Muscle of arm (tissue), 12 donors: ENCODE measurements around the gene MYBPC1. TPM values are rescaled to one million over a fixed set of nuclear protein-coding genes. Genes with fewer than 3 reads are reported as not detected.

Experiments used
- DNase-seq: peaks from one replicate; pipeline ENCODE4 v3.0.0-alpha.2; 2013
- polyA plus RNA-seq, 12 donors: library from polyadenylated mRNA; unstranded; fragments of 120-200 nt; gene quantifications; one replicate each; pipeline ENCODE4 v1.2.1, GENCODE V29; 2013; ENCODE audit not compliant: insufficient read length in 12 of 12

Gene MYBPC1
- polyA plus RNA-seq, 12 donors, result 917 to 4,665 (median 3,965) TPM

DNA sequence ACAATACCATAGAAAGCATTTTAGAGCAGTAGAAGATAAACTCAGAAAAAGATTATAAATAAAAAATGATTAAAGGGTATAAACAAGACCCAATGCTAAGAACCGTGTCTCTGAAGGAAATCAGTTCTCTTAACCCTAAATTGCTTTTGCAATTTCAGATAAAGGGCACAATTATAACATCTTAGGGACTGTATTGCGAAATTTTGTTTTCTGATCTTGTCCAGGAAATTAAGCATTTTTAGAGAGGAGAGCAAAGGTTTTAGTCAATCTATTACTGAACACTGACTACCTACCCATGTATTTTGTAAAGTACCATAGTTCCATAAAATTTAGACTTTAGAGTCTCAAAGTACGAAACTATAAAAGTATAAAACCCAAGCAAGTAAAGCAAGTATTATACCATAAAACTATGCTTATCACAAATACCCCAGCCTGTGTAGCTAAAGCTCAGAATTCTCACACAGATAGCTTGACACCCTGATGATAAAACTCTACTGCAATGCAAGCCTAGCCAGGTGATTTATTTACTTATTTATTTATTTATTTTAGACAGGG is 95.8 kb downstream of the MYBPC1 start:
- DNase-seq, result no peak

- DNase-seq, result no peak
Observed at GRCh38 chr12:101691503-101692096, 96.8 kb downstream of the MYBPC1 start.

DNA sequence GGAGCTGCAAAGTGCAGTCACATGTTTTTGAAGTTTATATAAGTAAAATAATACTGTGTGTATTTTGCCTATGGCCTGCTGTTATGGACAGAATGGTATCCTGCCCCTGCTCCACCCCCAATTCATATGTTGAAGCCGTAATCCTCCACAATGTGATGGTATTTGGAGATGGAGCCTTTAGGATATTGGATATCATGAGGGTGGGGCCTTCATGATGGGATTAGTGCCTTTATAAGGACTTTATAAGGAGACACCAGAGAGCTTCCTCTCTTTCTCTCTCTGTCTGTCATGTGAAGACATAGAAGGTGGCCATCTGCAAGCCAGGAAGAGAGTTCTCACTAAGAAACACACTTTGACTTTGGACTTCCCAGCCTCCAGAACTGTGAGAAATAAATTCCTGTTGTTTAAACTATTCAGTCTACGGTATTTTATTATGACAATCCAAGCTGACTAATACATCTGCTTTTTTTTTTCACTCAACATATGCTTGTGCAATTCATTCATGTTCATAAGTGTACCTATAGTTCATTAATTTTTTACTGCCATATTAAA is 99.6 kb downstream of the MYBPC1 start:
- DNase-seq, result no peak

GRCh38 chr12:101694986-101695385 is 100.2 kb downstream of the MYBPC1 start:
- DNase-seq, result no peak

DNA sequence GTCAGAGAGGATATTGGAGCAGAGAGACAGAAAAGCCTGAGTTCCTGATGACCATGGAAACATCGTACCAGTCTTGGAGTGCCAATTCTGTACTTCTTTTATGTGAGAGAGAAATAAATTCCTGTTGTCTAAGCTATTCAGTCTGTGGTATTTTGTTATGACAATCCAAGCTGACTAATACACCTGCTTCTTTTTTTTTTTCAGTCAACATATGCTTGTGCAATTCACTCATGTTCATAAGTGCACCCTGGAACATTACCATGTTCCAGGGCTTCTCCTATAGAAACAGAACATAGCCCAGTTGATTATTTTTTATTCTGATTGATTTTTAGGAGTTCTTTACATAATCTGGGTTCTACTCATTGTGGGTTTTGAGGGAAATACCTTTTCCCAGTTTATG is 100.9 kb downstream of the MYBPC1 start:
- DNase-seq, result no peak

DNA sequence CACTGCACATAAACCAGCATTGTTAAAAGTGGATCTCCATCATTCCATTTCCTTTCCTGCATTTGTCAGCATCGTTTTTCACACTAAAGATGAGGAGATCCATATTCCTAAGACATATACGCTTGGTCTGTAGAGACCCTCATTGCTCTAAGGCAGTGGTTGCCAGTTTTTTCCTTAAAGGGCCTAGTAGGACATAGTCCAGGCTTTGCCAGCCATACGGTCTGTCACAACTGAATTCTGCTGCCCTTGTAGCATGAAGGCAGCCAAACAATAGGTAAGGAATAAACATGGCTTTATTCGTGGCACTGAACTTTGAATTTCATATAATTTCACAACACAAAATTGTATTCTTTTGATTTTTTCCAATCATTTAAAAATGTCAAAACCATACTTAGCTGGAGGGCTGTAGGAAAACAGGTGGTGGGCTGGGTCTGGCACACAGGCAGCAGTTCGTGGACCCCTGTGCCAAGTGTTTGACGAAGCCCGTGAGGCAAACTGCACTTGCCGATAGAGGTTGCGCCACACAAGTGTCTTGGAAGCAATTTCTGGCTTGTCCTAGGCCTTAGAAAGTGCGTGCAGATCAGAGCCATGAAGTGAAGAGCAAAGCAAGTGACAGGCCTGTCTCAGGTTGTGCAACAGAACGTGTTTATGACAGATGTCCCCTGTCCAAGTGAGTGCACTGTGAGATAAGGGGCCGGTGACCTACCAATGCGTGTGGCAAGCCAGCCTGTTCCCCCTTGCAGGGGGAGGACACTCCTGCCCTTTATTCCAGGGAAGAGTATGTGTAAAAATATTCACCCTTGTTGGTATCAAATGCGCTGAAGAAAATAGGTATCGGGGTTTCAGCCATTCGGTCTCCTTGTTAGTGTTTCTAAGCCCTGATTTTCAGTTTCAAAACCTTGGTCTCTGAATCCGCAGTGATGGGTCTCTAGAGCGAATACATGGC is 101.8 kb downstream of the MYBPC1 start:
- no peak for DNase-seq

DNA sequence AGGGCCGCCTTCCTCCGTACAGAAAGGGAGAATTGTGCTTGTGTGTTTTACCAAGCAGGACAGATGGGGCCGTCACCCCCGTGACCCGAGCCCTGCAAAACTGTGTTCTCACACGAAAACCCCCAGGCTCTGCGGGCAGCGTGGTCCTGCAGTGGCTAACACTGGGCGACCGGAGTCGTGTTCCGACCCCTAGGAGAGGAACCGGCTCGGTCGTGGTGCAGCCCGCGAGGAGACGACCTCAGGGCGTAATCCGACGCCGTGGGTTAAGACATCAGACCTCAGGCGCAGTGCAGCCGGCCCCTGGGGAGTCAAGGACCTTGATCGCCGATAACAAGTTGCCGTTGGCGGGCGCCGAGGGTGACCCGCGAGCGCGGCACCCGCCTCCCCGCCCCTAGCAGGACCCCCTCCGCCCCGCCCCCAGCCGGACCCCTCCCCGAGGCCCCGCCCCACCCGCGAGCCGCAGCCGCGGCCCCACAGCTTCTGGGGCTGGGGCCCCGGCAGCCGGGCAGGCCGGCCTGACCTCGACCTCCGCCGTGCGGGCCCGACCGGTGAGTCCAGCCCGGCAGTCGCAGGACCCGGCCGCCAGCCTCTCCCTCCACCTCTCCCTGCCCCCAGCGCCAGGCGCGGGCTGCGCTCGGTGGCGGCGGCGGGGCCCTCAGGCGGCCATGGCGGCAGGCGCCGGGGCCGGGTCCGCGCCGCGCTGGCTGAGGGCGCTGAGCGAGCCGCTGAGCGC is 102.6 kb downstream of the MYBPC1 start, which contains the start of gene CHPT1:
Gene CHPT1, plus strand, starts transcription at position 444 of the 733 bp plus-strand sequence. Its CDS starts 222 bp downstream, at position 666.
- DNase-seq, result peak; percentile 49

GRCh38 chr12:101697930-101698799 is 103.4 kb downstream of the MYBPC1 start:
- DNase-seq, result peak; percentile 43

DNA sequence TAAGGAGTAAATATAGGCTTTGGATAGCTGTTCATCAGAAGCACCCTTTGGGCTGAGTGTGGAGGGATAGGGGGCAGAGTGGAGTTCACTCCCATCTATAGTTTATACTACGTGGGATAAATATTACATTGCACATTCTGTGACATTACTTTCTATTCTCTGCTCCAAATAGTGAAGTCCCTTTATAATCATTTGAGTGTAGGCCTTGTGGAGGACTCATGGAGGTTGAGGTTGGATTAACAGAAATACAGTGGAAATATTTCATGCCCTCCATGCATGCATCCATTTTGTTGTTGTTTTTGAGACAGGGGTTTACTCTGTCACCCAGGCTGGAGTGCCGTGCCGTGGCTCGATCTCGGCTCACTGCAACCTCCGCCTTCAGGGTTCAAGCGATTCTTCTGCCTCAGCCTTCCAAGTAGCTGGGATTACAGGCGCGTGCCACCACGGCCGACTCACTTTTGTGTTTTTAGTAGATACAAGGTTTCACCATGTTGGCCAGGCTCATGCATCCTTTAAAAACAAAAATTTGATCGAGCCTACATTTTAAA is 104.1 kb downstream of the MYBPC1 start:
- peak; percentile 11 for DNase-seq

GRCh38 chr12:101700299-101700820 is 105.6 kb downstream of the MYBPC1 start:
- no peak for DNase-seq

DNA sequence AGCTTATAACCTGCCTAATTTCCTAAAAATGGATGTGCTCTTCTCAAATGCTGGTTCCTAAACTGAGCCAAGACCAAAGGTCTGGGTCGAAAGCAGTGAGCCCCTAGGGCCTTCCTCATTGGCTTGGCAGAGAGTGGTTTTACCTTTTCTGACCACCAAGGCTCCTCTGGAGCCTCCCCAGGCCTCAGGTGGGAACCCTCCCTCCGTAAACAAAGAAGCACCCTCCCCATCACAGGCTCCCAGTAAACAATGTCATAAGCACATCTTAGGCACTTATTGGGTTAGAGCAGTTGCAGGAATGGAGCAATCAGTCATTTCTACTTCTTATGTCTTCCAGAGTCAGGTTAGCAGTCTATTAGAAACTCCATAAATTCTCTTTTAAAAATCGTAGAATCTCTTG is 108.7 kb downstream of the MYBPC1 start:
- DNase-seq, result no peak

DNA sequence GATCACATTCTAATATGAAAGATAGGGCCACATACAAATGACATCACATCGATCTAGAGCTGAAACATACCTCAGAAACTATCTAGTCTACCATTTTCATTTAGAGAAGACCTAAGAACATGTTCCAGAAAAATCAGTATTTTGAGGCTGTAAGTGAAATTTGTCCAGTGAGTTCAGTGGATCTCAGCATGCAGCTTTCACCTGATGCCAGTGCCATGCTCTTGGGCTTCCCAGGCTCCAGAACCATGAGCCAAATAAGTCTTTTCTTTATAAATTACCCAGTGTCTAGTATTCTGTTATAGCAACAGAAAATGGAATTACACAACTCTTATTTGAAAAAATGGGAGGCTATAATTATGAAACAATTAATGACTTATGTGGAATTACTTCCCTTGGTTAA is 111.6 kb downstream of the MYBPC1 start:
- DNase-seq, result no peak

- no peak for DNase-seq
Observed at GRCh38 chr12:101707131-101707782, 112.5 kb downstream of the MYBPC1 start.

- no peak for DNase-seq
Observed at GRCh38 chr12:101710288-101710687, 115.5 kb downstream of the MYBPC1 start.

DNA sequence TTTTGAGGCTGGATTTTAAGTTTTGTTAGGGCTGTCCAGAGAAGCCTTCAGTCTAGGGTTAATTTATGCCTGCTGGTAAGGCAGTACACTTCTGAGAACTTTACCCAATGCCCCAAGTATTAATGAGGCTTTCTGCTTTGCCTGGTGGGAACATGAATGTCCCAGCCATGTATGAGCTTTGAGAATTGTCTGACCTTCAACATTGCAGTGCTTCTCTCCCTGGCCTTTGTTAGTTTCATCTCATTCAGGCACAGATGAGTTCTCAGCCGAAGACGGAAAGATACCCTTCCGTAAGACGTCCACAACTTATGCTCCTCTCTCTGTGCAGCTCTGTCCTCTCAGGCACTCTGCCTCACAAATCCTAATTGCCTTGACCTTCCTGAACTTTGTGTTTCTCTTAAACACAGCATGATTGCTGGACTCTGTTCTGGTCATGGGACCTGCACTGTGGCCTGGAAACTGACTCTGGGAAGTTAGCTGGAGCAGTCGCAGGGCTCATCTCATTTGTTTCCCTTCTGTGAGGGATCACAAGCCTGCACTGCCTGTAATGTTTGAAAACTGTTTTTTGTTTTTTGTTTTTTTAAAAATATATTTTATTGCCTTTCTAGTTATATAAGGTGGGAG is 118.4 kb downstream of the MYBPC1 start:
- peak; percentile 12 for DNase-seq

GRCh38 chr12:101713930-101714329 is 119.2 kb downstream of the MYBPC1 start:
- no peak for DNase-seq

DNA sequence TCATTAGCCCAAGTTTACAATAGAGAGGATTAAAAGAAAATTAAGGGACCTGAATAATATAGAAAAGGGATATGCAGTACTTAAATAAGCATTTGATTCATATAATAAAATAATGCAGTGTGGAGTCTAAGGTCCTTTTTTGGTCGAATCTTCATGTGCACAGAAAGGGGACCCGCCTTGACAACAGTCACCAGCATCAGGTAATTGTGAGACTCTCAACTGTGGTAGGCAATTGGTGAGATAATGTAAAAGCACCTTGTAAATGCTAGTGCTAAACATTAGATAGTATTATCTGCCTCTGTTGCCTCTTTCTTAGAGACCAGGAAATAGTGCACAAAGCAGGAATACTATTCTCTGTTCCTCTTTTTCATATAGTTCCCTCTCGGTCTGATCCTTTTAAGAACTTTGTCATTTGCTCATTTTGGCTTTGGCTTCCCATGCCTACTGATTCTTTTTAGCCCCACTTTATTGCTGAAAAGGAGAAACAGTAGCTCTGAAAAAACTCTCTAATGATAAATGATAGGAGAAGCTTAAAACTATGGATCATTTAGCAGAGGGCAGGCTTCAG is 120.2 kb downstream of the MYBPC1 start:
- DNase-seq, result no peak

DNA sequence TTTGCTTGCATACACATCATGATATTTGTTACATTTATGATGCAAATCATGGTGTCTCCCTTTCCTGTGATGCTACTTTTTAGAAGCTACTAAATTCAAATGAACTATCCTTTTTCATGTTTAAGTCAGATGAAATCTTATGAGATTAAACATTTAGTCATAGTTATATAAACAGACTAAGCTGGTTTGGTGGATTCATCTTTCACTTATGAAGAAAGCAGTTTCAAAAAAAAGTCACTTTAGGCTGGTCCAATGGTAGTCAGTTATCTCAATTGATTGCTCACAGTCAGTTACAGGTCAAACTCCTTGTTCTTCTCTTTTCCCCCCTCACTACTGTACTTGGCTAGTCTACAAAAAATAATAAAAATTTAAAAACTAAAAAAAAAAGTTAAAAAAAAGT is 124.8 kb downstream of the MYBPC1 start:
- DNase-seq, result no peak

DNA sequence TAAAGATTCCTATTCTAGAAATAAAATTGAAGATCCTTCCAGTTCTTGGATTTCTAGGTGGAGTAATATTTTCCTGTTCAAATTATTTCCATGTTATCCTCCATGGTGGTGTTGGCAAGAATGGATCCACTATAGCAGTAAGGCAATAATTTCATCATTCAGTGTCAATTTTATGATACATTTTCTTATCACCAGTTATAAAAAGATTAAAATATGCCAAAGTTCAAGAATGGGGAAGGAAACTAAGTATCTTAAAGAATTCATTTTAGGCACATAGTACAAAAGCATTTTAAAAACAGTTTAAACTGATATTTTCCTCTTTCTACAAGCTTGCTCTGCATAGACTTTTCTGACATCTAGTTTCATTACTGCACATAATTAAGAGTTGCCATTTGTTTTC is 125.3 kb downstream of the MYBPC1 start:
- no peak for DNase-seq
